ENCODE data around the gene MOV10L1.

Gene MOV10L1

DNA sequence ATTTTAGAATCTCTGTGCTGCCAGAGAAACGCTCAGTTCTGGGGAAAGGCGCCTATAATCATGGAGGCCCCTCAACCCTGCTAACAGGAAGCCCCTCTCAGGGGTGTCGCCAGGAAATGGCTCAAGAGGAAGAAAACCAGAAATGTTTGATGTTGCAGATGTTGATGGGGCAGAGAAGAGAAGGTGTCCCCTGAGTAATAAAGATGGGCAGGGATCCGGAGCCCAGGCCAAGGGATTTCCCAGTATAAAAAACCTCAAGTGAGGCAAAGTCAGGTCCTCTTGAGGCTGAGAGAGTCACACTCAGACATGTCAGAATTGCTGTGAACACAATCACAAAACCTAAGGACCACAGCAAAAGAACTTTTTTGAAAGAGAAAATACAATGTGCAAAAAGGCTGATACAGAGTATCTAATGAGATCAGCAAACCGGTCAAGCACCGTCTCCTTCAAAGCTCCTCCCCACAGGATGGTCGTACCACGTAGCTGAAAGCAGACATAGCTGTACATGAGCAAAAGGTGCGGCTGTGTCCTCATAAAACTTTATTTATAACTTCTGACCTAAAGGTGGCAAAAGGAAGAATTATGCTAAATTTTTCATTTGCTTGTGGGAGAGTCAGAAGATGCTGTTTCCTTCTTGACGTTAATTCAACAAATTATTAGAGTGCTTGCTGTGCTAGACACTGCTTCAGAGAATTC lies 12.2 kb downstream of the MOV10L1 start:
- Histone ChIP-seq H3K27ac (ENCODE audit: poor library complexity, severe bottlenecking) (no peak overlapping the region), H3K36me3 (ENCODE audit: low read depth) (no peaks in the 10 kb centered on the region), H3K27me3 (ENCODE audit: insufficient read depth, poor library complexity, severe bottlenecking) (no peaks in the 10 kb centered on the region), H3K4me1 (ENCODE audit: insufficient read depth, poor library complexity, severe bottlenecking) (peaks cover 11% of the 10 kb centered on the region), H3K9me3 (ENCODE audit: severe bottlenecking) (no peaks in the 10 kb centered on the region), H3K4me3 (ENCODE audit: severe bottlenecking) (no peak overlapping the region)
- TF ChIP-seq, protein P1, sequence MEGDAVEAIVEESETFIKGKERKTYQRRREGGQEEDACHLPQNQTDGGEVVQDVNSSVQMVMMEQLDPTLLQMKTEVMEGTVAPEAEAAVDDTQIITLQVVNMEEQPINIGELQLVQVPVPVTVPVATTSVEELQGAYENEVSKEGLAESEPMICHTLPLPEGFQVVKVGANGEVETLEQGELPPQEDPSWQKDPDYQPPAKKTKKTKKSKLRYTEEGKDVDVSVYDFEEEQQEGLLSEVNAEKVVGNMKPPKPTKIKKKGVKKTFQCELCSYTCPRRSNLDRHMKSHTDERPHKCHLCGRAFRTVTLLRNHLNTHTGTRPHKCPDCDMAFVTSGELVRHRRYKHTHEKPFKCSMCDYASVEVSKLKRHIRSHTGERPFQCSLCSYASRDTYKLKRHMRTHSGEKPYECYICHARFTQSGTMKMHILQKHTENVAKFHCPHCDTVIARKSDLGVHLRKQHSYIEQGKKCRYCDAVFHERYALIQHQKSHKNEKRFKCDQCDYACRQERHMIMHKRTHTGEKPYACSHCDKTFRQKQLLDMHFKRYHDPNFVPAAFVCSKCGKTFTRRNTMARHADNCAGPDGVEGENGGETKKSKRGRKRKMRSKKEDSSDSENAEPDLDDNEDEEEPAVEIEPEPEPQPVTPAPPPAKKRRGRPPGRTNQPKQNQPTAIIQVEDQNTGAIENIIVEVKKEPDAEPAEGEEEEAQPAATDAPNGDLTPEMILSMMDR (IDR thresholded peaks at IDR 0.05; ENCODE audit: poor library complexity, severe bottlenecking), result no peak
- ATAC-seq (ENCODE audit: low read depth) (no peak), DNase-seq (ENCODE audit: low spot score) (no peak)

DNA sequence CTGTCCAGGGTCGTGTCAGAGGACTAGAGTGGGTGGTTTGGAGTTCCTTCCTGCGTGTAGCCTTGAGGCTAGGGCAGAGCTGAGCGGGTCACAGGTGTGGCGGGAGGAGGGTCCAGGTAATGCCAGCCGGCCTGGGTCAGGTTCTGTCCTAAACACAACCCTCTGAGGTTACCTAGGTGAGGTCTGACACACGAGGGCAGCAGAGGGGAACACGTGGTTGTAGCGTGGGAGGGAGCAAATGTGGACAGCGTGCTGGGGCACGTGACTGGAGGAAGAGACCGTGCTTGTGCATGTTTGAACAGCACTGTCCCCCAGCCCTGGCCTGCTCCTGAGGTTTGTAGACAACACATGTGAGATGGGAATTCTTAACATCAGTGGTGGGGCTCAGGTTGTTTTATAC lies 13.1 kb downstream of the MOV10L1 start:
- Histone ChIP-seq H3K27ac (ENCODE audit: poor library complexity, severe bottlenecking) (no peak overlapping the region), H3K4me3 (ENCODE audit: severe bottlenecking) (no peak overlapping the region), H3K4me1 (ENCODE audit: insufficient read depth, poor library complexity, severe bottlenecking) (peaks cover 11% of the 10 kb centered on the region), H3K27me3 (ENCODE audit: insufficient read depth, poor library complexity, severe bottlenecking) (no peaks in the 10 kb centered on the region), H3K36me3 (ENCODE audit: low read depth) (no peaks in the 10 kb centered on the region), H3K9me3 (ENCODE audit: severe bottlenecking) (no peaks in the 10 kb centered on the region)
- DNase-seq (ENCODE audit: low spot score) (no peak), ATAC-seq (ENCODE audit: low read depth) (peak; percentile 54)
- TF ChIP-seq, protein P1 (IDR thresholded peaks at IDR 0.05; ENCODE audit: poor library complexity, severe bottlenecking), result peak; percentile 23

DNA sequence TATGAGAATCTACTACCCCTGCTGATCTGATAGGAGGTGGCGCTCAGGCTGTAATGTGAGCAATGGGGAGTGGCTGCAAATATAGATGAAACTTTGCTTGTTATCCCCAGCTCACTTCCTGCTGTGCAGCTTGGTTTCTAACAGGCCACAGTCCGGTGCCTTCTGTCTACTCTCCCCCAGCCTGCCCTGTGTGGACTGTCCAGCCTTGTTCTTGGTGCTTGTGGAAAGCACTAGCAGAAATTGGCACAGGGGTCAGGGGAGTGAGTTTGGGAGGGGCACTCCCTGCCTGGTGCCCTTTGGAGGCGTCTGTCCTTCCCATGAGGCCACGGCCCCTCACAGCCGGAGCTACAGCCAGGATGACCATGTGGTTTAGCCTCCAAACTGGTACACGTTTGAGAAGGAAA lies 14.3 kb downstream of the MOV10L1 start:
- H3K27me3 ChIP-seq (ENCODE audit: insufficient read depth, poor library complexity, severe bottlenecking), result no peaks in the 10 kb centered on the region
- peaks cover 11% of the 10 kb centered on the region for H3K4me1 ChIP-seq (ENCODE audit: insufficient read depth, poor library complexity, severe bottlenecking)
- H3K36me3 ChIP-seq (ENCODE audit: low read depth), result no peaks in the 10 kb centered on the region
- H3K9me3 ChIP-seq (ENCODE audit: severe bottlenecking), result no peaks in the 10 kb centered on the region
- ATAC-seq (ENCODE audit: low read depth) (no peak), DNase-seq (ENCODE audit: low spot score) (no peak)
- TF ChIP-seq, protein P1 (IDR thresholded peaks at IDR 0.05; ENCODE audit: poor library complexity, severe bottlenecking), result no peak
- H3K27ac ChIP-seq (ENCODE audit: poor library complexity, severe bottlenecking), result no peak overlapping the region
- no peak overlapping the region for H3K4me3 ChIP-seq (ENCODE audit: severe bottlenecking)

DNA sequence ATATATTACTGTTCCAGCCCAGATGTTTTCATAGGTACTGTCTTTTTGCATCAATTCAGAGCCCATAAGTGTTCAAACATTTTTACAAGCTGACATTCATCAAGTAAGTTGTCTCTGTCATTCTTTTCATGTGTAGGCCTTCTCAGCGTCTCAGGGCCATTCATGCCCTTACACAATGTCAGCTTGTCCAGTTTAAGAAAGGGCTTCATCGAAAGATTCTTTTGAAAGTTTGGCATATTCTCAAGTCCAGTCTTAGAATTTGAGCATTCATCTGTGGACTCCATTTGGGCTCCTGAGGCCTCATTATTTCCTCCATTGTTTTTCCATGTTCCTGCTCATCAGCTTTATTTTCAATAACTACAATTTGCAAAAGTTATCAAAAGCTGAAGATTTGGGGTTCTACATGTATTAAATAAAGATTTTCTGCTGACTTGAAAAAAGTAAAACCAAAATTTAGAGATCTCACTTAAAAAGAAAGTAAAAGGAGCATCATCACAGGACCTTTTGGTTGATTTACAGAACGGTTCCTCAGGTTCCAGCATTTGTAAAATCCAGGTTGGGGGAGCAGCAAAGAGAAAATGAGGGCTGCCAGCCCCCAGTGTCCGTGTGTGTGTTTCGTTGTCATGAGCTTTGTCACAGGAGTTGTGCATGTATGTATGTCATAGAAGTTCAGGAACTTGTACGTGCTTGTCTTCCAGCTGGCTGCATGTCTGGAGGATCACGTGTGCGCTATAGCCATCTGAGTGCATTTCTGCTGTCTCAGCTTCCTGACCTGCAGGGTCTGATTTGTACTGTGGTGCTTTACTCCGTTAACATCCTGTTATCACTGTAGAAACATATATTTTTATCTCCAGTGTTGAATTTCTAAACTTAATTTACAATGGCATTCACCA lies 15.6 kb downstream of the MOV10L1 start:
- H3K27me3 ChIP-seq (ENCODE audit: insufficient read depth, poor library complexity, severe bottlenecking), result no peaks in the 10 kb centered on the region
- H3K9me3 ChIP-seq (ENCODE audit: severe bottlenecking), result no peaks in the 10 kb centered on the region
- H3K4me1 ChIP-seq (ENCODE audit: insufficient read depth, poor library complexity, severe bottlenecking), result peaks cover 11% of the 10 kb centered on the region
- no peak overlapping the region for H3K27ac ChIP-seq (ENCODE audit: poor library complexity, severe bottlenecking)
- ATAC-seq (ENCODE audit: low read depth), result peak; percentile 78
- TF ChIP-seq, protein P1 (IDR thresholded peaks at IDR 0.05; ENCODE audit: poor library complexity, severe bottlenecking), result no peak
- no peaks in the 10 kb centered on the region for H3K36me3 ChIP-seq (ENCODE audit: low read depth)
- no peak for DNase-seq (ENCODE audit: low spot score)
- no peak overlapping the region for H3K4me3 ChIP-seq (ENCODE audit: severe bottlenecking)

Data from RWPE2 (cell line).